ENCODE measurements around the gene RPLP1.

Gene RPLP1

GRCh38 chr15:69451951-69452691 lies 497 bp upstream of the RPLP1 start (continued):
- TF ChIP-seq TSHZ1 (tag by site-specific recombination; IDR thresholded peaks at IDR 0.05; ENCODE audit: borderline replicate concordance) (no peak), WT1 (tag by site-specific recombination; IDR thresholded peaks at IDR 0.05) (no peak), ZNF19 (tag by site-specific recombination; IDR thresholded peaks at IDR 0.05; ENCODE audit: low read depth) (no peak), PBX3 (CRISPR knock-in tag; IDR thresholded peaks at IDR 0.05) (no peak), ZNF140 (tag by site-specific recombination; IDR thresholded peaks at IDR 0.05) (no peak), ZNF335 (tag by site-specific recombination; conservative IDR thresholded peaks at IDR 0.05) (peak; percentile 98)

GRCh38 chr15:69454953-69455352 lies 2.3 kb downstream of the RPLP1 start:
- Histone ChIP-seq H3K4me3 (ENCODE audit: low read depth, low read length) (no peak overlapping the region; the same call in 1 of the 2 replicates), H3K4me1 (ENCODE audit: control insufficient read depth, insufficient read depth, low read length) (peaks cover 10% of the 10 kb centered on the region), H3K27ac (ENCODE audit: extremely low read depth, low read depth, low read length) (no peak overlapping the region), H3K36me3 (ENCODE audit: control insufficient read depth in 2 of 2, insufficient read depth in 1 of 2, low read length in 2 of 2) (peaks cover 27 to 47% of the 10 kb centered on the region in 2 experiments), H3K9me3 (ENCODE audit: control insufficient read depth, insufficient read depth, low read depth, low read length) (no peaks in the 10 kb centered on the region)
- CTCF ChIA-PET = interaction anchor here (0.9 to 2.9 kb wide), 3 partner anchors 8 to 12 kb away, joined by 3 to 29 read pairs (median 15); no protein-coding TSS in a partner anchor
- TF ChIP-seq ZBTB44 (tag by site-specific recombination; IDR thresholded peaks at IDR 0.05) = 0 out of 2 replicates have a peak, but pooled peaks have one; percentile 35
- no peak for TF ChIP-seq GLIS2 (tag by site-specific recombination; IDR thresholded peaks at IDR 0.05)
- TF ChIP-seq GLIS1 (tag by site-specific recombination; IDR thresholded peaks at IDR 0.05) = peak; percentile 58; the same call in 1 of the 2 replicates
- TF ChIP-seq ZSCAN4 (tag by site-specific recombination; IDR thresholded peaks at IDR 0.05) = no peak
- no peak for TF ChIP-seq ZNF416 (tag by site-specific recombination; IDR thresholded peaks at IDR 0.05)
- no peak for TF ChIP-seq PRDM1 (tag by site-specific recombination; IDR thresholded peaks at IDR 0.05)
- TF ChIP-seq ZNF600 (tag by site-specific recombination; IDR thresholded peaks at IDR 0.05) = peak; percentile 37; the same call in 1 of the 2 replicates
- peak; percentile 19; the same call in 1 of the 2 replicates for TF ChIP-seq ZEB2 (tag by site-specific recombination; IDR thresholded peaks at IDR 0.05)
- 0 out of 2 replicates have a peak, but pooled peaks have one; percentile 36 for TF ChIP-seq PRDM10 (tag by site-specific recombination; IDR thresholded peaks at IDR 0.05)
- POLR2A ChIA-PET = interaction anchor here (0.6 to 4.4 kb wide), 3 partner anchors 7 to 1947 kb away, joined by 3 to 107 read pairs (median 26); no protein-coding TSS in a partner anchor

All from HEK293 (cell line).